ENCODE results near the gene CNTNAP2. TPM values are rescaled to one million over a fixed set of nuclear protein-coding genes. Genes with fewer than 3 reads are reported as not detected.
"Not testable (repeated sequence)": the region's sequence is repeated elsewhere in the genome, so short reads cannot be mapped to it uniquely, and the experiment has no call there.

CNTNAP2 gene
- total RNA-seq, 2 donors from 2014 or later = 0.29 to 1.1 TPM

DNA sequence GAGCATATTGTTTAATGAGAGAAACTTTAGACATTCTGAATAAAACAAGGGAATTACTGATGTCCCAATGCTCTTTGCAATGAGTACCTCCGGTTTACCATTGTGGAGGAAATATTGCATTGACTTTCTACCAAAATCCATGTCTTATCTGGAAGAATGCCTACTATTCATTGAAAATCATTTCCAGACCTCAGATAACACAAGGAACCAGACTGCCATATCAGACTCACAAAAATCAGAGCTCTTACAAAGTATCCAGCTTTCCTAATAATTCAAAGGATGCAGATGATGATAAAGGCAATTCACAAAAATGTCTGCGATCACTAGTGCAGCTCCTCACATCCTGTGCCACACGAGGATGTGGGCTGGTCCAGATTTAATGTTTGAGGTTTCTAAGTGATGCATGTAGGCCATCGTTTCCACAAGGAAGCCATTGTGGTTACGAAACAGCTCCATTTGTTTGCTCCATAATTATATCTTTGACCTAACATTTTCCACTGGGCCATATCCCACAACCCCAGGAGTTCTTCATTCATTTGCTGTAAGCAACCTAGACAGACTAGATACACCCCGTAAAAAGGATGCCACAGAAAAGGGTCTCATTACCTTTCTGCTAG lies 1642.8 kb downstream of the CNTNAP2 start:
- intact Hi-C loops (cut with DNase I) = no loop called here
- no peak for DNase-seq
- ATAC-seq = no peak

DNA sequence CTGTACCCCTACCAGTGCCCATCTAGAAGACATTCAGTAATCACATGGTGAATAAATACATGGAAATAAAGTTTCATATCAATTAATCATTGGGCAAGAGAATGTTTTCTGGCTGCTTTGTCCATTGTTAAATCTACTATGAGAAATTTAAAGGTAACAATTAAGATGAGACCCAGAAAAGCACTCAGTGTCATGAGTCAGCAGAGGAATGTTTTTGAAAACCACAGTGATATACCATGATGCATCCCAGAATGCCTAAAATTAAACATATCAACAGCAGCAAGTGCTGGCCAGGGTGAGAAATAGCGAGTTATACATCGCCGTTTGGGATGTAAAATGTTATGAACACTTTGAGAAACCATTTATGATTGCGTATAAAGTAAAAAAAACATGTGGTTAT lies 1648.7 kb downstream of the CNTNAP2 start:
- no peak for ATAC-seq
- intact Hi-C loops (cut with DNase I) = no loop called here
- DNase-seq = no peak

DNA sequence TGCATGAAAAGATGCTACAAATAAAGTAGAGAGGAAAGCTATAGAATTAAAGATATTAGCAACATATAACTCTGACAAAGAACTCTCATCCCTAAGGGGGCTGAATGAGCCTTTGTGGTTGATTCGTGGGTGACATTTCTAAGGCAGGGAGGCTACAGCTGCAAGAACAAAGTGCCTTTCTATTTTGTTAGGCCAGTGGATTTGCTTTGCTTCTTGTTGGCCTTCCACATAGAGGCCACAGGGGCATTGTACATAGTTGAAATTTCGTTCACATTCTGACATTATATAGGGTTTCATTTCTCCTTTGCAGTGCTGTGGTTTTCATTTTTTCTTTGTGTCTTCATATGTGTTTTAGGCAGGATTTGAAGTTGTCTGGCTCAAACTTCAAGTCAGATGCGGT lies 1654.7 kb downstream of the CNTNAP2 start:
- intact Hi-C loops (cut with DNase I) = no loop called here
- ATAC-seq = no peak
- DNase-seq = no peak

DNA sequence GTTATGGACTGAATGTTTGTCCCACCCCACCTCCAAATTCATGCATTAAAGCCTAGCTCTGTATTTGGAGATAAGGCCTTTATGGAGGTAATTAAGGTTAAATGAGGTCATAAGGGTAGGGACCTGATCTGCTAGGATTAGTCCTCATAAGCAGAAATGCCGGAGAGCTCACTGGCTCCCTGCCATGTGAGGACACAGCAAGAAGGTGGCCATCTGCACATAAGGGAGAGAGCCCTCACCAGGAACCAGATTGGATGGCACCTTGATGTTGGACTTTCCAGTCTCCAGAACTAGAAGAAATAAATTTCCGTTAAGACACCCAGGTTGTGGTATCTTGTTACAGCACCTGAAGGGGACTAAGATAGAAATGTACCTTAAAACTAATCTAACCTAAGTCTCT lies 1657.9 kb downstream of the CNTNAP2 start:
- intact Hi-C loops (cut with DNase I) = no loop called here
- DNase-seq (no peak), ATAC-seq (no peak)

DNA sequence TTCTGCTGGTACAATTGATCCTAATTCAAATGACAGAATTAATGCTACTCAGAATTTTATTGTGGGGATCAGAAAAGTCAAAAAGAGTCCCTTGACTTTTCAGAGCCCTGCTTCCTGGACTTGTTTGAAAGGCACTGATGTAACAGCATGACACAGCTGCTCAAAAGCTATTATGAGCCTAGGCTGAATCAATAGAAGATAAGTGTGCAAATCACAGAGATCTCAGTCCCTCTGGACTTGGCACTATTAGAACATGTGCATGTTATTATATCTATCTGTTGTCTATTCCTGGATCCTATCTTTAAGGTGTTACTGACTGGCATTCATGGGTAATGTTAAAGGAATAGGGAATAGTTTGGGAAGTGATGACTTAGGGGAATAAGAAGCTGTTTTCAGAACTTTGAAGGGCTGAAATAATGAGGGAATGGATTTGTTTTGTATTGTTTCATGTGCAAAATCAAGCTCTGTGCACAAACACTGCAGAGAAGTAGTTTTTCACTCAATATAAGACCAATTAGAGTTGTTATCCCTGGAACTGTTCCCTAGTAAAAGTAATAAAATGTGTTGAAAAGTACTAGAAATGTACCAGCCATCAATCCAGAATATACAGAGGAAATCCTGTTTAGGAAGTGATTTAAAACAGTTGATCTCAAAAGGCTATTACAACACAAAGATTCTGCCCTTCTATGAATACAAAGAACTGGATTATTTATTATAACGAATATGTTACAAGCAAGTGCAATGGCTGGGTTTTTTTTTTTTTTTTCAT lies 1659.1 kb downstream of the CNTNAP2 start:
- intact Hi-C loops (cut with DNase I) = no loop called here

DNA sequence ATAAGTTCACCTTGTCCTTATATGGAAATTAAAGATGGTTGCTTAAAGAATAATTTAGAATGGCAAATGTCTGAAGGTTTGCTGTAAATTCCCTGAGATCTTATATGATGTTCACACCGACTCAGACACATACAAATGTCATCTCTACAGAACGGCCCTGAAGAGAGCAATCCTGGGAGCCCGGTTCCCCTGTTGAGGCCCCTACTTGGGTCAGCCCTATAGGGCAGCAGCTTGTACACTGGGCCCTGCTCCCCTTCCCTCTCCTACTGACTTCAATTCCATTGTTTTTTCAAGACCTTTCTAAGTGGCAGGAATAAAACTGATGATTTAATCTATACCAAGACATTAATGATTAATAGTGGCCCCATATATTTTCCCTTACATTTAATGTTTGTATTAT lies 1660.7 kb downstream of the CNTNAP2 start:
- ATAC-seq = no peak
- no peak for DNase-seq
- intact Hi-C loops (cut with DNase I) = no loop called here

More for the DNA sequence above, 1659.1 kb downstream of the CNTNAP2 start:
- no peak for ATAC-seq
- DNase-seq = no peak

DNA sequence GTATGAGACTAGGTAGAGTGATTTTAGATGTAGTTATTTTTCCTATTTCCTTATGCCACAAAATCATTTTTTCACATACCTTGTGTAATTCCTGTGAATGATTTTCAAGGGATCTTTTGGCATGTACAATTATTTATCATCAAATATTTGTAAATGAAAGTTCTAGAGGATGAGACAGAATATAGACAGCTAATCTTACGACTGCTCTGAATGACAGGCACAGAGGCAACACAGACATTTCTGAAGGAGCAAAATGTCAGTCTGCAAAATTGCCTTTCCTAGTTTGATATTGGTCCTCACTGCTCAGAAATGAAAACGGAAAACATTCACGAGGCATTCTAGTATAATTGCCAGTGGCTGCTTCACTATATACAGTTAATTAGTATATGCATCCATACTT lies 1663.3 kb downstream of the CNTNAP2 start:
- intact Hi-C loops (cut with DNase I) = no loop called here
- no peak for DNase-seq
- no peak for ATAC-seq

DNA sequence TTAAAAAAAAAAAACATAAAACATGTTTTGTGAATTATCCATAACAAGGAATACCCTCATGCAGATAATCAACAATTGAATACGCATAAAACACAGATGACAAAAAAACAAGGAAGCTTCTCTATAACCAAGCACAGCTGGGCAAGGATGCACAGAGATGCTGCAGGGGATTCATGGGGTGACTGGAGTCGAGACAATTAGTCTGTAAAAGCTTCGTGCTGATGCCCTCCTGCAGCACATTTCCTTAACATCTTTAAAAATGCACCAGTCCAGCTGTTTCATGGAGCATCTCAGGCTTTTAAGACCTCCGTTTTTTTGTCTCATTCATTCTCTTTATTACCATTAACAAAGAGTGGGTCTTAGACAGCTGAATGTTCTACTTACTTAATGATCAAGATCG lies 1680.0 kb downstream of the CNTNAP2 start:
- no peak for ATAC-seq
- intact Hi-C loops (cut with DNase I) = no loop called here
- no peak for DNase-seq

DNA sequence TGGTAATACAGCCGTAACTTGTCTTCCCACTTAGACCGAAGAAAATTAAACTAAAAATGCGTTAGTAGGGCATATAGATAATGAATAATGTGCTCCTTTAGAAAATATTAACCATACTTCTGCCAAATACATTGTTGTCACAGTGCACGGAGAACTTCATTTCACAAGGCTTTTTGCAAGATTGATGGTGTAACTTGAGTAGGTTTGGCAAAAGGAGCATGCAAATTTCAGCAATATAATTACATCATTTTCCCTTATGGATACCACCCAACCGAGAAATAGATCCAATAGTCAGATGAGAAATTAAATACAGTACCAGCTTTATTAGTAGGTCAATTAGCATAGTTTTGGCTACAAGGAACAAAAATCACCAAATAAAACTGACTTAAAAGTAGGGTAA lies 1681.4 kb downstream of the CNTNAP2 start:
- intact Hi-C loops (cut with DNase I) = no loop called here
- ATAC-seq (no peak), DNase-seq (no peak)

DNA sequence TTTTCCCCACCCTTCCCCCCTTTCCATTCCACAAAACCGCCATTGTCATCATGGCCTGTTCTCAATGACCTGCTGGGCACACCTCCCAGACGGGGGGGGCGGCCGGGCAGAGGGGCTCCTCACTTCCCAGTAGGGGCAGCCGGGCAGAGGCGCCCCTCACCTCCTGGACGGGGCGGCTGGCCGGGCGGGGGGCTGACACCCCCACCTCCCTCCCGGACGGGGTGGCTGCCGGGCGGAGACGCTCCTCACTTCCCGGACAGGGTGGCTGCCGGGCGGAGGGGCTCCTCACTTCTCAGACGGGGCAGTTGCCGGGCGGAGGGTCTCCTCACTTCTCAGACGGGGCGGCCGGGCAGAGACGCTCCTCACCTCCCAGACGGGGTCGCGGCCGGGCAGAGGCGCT lies 1685.2 kb downstream of the CNTNAP2 start:
- intact Hi-C loops (cut with DNase I); ATAC-seq; DNase-seq: not testable (repeated sequence)

DNA sequence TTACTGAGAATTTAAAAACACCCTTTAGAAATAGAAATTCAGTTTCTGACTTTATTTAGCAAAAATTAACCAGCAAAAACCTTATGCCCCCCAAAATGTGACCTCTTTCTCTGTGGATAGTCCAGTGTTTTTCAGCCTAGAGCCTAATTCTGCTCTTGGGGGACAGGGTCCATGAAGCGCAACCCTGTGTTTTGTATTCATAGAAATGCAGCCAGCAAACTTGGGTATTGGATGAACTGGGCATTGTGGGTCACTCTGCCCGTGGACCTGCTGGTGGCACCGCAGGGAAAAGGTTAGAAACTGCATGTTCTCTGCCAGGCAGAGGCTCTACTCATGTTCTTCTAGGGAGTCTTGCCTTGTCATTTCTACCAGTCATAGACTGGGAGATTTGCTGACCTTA lies 1686.5 kb downstream of the CNTNAP2 start:
- DNase-seq (no peak), ATAC-seq (no peak)
- intact Hi-C loops (cut with DNase I) = no loop called here

DNA sequence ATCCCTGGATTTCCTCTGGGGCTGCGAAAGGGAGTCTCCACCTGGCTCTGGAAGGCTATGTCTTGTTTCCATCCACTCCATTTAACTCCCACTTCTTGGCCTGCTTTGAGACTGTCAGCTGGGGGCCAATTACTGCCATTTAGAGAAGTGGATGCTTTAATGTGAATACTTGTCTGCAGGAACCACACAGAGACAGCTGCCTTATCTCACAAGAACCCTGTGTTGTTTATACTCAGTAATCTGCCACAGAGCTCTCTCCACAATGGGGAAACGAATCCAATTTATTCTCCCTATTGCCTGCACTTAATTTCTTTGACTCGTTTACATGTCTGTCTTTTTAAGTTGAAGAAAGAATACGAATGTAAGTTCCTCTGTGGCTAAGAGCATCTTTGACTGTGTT lies 1687.0 kb downstream of the CNTNAP2 start:
- intact Hi-C loops (cut with DNase I) = no loop called here
- DNase-seq = no peak
- ATAC-seq = no peak

DNA sequence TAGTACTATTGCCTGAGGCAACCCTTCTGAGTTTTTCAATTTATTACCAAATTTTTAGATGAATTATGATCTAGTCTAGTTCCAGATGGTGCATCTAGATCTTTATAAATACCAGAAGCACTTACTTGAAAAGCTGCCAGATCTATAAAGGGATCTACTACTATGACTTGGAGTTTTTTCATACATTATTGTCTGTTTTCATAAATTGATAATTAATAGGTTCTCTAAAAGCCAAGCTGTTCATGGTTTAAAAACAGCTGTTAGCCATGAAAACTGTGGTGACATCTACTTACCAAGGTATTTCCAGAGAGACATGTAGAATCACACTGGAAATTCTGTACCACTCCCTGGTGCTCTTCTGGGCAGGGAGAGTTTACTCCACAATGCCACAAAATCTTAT lies 1687.4 kb downstream of the CNTNAP2 start:
- ATAC-seq = no peak
- DNase-seq = no peak
- intact Hi-C loops (cut with DNase I) = no loop called here

DNA sequence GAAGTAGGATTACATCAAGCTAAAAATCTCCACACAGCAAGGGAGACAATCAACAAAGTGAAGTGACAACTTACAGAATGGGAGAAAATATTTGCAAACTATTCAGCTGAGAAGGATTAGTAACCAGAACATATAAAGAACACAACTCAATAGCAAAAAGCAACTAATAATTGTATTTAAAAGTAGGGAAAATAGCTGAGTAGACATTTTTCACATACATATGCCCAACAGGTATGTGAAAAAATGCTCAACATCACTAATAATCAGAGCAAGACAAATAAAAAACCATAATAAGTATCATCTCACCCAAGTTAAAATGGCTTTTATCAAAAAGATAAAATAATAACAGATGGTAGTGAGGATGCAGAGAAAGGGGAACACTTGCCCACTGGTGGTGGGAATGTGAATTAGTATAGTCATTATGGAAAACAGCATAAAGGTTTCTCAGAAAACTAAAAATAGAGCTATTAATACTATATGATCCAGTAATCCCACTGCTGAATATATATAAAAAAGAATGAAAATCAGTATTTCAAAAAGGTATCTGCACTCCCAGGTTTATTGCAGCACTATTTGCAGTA lies 1689.5 kb downstream of the CNTNAP2 start:
- DNase-seq (no peak), ATAC-seq (no peak)
- intact Hi-C loops (cut with DNase I) = no loop called here

DNA sequence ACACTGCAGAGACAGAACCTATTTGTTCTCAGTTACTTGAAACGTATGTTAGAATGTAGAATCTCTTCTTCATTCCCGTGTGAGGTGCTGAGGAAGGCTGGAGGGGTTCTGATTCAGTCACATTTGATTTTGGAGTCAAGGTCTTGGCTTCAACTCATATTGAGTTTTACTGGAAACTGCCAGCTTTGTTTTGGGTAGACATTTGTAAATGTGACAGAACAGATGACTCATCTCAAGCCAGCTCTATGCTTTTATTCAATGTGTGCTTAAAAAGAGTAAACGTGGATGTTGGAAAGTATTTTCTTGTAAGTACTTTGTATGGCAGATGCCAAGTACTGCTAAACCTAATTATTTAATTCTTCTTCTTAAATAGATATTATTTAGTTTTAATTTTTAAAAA lies 1693.2 kb downstream of the CNTNAP2 start:
- DNase-seq (no peak), ATAC-seq (no peak)
- intact Hi-C loops (cut with DNase I) = no loop called here

DNA sequence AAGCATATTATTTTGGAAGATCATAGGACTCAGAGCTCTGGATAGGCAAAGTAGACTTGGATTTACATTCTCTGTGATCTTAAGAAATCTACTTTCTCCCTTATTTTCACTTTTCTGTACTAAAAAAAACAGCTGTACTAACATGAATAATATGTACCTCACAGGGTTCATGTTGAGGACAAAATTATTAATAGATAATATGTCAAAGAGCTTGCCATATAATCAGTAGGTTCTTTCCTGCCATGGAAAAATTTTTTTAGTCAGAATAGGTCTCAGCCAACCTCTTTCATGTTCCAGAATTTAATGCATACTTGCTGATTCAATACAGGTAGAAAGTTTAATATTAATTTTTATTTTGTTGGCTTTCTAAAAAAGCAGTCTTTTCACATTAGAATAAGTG lies 1693.7 kb downstream of the CNTNAP2 start:
- ATAC-seq (no peak), DNase-seq (no peak)
- intact Hi-C loops (cut with DNase I) = no loop called here

DNA sequence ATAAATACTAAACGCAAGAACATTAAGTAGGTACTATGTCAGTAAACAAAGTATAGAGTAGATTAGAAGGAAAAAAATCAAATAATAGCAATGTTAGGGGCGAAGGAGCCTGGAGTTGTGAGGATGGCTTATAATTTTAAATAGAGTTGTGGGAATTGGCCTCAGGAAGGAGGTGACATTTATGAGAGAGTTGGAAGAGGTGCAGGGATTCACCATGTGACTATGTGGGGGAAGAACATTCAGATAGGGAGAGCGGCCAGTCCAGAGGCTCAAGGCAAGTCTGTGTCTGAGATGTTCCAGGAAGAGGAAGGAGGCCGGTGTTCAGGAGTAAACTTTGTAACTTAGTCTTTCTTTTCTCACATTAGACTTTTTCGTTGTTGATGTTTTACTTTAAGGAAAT lies 1695.3 kb downstream of the CNTNAP2 start:
- intact Hi-C loops (cut with DNase I) = no loop called here
- DNase-seq (no peak), ATAC-seq (no peak)

DNA sequence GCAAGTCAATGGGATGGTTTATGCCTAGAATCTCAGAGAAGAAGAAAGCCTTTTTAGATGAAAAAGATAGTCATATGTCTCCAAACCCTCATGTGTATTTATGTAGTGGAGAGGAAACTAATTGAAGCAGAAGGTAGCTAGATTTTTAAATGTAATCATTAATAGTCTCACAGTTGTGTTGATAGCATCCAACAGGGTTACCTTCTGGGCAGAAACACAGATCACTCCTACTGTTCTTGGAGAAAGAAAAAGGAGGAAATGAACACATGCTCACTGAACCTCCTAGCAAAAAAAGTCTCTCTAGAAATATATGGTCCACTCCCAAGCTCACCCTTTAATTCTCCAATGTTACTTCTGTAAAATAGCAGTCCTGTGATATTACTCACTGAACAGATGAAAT lies 1696.7 kb downstream of the CNTNAP2 start:
- ATAC-seq (no peak), DNase-seq (no peak)
- intact Hi-C loops (cut with DNase I) = no loop called here

DNA sequence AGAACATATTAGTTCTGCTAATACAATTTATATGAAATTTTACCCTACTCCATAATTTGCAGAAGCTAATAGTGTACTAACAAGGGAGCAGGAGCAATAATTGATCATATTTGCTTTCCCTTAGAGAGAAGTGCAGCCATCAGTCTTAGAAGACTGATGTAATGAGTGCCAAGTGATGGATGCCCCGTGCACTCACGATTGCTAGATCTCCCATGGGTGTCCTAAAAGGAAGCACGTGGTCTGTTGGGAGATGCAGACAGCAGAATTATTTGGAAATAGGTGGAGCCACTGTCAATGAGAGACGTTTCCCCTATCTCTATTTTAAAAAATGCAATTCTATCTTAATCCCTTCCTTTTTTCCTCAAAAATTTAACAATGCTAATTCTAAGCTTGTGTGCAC lies 1701.7 kb downstream of the CNTNAP2 start:
- DNase-seq = no peak

DNA sequence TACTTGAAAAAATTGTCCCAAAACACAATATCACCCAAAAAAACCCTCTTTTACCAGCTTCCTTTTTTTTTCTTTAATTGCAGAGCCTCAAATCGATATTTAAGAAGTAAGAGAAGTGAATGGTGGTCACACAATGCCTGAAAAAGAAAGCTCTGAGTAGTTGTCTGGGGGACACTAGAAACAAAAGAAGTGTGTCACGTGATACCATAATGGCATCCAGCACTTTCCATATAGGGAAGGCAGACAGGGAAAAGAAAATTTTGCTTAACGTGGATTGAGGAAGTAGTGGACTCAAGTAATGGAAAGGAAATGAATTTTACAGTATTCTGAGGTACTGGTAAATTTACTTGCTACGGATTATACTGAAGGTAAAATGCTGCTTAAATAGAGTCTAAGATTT lies 1708.1 kb downstream of the CNTNAP2 start:
- ATAC-seq = no peak

More for the DNA sequence above, 1701.7 kb downstream of the CNTNAP2 start:
- intact Hi-C loops (cut with DNase I) = no loop called here
- ATAC-seq = no peak

DNA sequence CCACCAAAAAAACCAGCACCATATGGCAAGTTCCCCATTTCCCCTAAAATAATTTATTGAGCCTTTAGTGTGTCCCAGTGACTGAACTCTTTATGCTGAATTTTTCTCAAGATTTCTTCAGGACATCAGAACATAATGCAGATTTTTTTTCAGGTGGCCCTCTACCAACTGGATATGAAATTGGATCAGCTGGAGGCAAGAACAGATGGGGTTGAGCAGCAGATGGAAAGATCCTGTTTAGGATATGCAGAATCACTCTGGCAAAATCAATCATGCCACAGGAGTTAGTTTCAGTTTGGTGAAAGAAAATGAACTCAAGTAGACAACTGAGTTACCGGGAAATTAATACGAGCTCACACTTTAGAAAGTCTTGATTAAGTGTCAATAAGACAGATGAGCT lies 1712.4 kb downstream of the CNTNAP2 start:
- no peak for DNase-seq
- intact Hi-C loops (cut with DNase I) = no loop called here
- no peak for ATAC-seq

More for the DNA sequence above, 1708.1 kb downstream of the CNTNAP2 start:
- no peak for DNase-seq
- intact Hi-C loops (cut with DNase I) = no loop called here

Data from left cardiac atrium (tissue), 4 donors.